ENCODE measurements around the gene SLC25A27.
"Not testable (repeated sequence)": the region's sequence is repeated elsewhere in the genome, so short reads cannot be mapped to it uniquely, and the experiment has no call there.

Gene SLC25A27

GRCh38 chr6:46652603-46653438, at the start of gene SLC25A27, which contains the start of gene CYP39A1:
Gene SLC25A27, plus strand, starts transcription at chr6:46652975. Its CDS starts 218 bp downstream, at chr6:46653193.
Gene CYP39A1, minus strand, starts transcription at chr6:46652818. Its CDS starts 236 bp downstream, at chr6:46652582.
- peak; percentile 93 for DNase-seq

DNA sequence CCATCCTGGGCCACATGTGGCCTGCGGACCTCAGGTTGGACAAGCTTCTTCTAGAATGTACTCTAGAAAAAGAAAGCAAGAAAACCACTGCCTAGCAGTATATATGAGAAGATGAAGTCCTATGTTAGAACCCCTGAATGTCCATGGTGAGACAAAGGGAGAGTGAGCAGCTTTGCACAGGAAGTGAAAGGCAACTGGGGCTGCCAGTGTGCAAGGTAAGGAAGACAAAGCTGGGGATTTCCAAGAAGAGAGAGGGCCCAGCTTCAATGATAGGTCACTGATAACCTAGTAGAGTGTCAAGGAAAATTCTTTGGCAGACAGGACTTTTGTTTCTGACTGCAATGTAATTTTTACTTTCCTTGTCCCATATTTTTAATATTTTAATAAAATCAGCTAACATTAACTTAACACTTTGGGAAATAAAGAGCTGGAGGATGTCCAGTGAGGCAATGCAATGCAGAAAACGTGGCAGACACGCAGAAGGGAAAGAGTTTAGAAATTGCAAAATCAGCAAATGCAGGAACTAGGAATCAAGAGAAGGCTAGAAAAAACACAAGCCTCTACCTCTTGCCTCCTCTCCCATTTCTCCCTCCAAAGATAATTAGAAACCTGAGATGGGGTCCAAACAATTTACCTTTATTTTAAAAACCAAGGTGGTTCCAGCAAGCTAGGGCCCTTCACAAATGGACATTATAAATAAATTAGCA, 47.5 kb upstream of the SLC25A27 start:
- no peak for DNase-seq

GRCh38 chr6:46606338-46606737, 46.4 kb upstream of the SLC25A27 start:
- DNase-seq: peak; percentile 53

- no peak for DNase-seq
Observed at GRCh38 chr6:46610862-46611553, 41.8 kb upstream of the SLC25A27 start.

- DNase-seq: no peak
Observed at GRCh38 chr6:46612645-46613044, 40.1 kb upstream of the SLC25A27 start.

DNA sequence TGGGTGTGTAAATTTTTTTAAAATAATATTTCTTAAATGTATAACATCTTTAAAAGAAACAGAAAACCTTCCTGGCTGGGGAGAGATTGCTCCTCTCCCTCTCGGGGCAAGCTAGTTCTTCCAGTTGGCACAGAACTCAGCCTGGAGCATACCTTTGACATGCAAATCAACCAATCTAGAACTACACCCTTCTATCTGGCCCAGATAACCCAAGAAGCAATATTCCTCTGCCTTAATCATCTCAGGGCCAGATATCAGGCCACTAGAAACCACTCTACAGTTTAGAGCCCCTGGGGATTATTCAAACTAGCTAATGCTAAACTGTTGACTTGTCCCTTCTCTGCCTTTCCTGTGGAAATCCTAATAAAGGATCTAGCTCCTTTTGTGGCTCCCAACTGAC, 34.0 kb upstream of the SLC25A27 start:
- no peak for DNase-seq

DNA sequence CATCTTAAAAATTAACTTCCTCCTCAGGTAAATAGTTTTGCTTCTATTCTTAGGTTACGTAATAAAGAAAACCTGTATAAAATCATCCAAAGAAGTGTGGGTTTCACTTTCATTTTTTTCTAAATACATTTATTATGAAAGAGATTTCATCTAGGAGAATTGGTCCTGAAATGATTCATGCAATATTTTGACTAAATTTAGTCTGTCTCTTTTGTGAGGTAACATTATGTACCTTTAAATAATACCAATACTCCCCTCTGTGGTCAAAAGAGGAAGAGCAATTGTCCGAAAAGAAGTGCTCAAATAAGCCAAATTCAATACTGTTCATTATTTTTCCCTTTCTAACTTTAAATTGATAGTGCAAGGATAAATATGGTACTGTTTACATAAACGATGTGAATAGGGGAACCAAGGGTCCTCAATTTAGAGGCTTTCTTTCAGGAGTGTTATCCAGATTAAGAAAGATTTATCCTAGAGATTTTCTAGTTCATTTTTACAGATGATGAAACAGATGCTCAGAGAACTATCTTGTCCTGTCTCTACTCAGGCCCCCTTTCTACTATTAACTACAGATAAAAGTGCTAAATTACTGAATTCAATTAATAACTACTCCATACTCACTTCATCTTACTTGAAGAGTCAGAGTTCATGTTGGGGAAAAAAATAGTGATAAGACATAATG, 26.4 kb upstream of the SLC25A27 start:
- peak; percentile 48 for DNase-seq

DNA sequence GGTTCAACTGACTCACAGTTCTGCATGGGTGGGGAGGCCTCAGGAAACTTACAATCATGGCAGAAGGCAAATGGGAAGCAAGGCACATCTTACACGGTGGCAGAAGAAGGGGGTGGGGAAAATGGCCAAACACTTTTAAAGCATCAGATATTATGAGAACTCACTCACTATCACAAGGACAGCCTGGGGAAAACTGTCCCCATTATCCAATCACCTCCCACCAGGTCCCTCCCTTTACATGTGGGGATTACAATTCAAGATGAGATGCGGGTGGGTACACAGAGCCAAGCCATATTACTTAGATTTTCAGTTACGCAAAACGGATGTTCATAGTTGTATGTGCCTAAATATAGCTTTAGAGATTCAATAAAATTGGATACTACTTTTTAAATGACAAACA, 25.8 kb upstream of the SLC25A27 start:
- no peak for DNase-seq

GRCh38 chr6:46628498-46628897, 24.3 kb upstream of the SLC25A27 start:
- no peak for DNase-seq

DNA sequence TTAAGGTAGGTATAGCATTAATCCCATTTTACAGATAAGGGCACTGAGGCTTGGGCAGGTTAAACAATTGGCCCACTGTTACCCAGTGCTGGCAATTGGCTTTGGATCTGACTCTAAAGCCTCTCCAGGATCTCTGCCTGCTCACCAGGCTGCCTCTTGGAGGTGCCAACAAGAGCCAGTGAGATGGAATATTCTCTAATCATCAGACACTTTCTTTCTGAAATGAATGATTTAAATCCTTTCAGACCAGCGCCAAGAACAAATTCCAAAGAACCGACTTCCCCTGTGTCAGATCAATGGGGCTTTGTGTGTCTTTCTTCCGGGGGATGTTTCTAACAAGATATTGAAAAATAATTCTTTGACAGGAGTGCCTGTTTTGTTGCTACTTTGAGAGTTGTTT, 23.8 kb upstream of the SLC25A27 start:
- DNase-seq: no peak

GRCh38 chr6:46629691-46630090, 23.1 kb upstream of the SLC25A27 start:
- no peak for DNase-seq

DNA sequence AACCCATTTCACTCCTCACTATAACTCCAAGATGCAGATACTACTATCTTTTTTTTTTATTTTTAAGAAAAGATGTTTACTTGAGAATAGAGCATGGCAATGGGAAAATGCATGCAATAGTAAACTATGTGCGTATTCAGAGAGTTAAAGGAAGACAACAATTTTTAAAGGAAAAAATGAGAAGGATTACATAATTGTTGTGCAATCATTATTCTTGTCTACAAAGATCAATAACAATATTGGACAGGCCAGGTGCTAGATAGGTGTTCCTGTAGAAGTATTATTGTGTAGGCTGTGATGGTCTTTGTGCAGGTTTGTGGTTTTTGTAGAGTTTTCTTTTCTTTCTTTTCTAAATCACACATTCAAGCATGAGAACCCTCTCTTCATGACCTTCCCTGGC, 20.7 kb upstream of the SLC25A27 start:
- no peak for DNase-seq

- DNase-seq: no peak
Observed at GRCh38 chr6:46635462-46635861, 17.3 kb upstream of the SLC25A27 start.

- no peak for DNase-seq
Observed at GRCh38 chr6:46637145-46637544, 15.6 kb upstream of the SLC25A27 start.

DNA sequence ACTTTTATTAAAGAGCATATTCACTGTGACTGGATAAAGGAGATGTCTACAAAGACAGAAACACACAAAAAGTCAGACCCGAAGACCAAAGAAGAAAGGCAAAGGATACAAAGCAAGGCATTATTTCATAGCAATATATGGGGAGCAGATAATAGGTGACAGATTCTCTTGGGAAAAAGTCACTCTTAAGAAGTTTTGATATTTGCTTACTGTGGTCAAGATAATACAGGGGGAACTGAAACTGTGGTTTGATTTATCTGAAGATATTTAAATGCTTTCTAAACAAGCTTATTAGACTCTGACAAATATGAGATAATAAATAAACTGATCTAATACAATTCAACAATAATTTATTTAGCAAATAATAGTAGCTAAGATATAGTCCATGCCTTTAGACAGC, 14.8 kb upstream of the SLC25A27 start:
- no peak for DNase-seq

GRCh38 chr6:46638650-46639049, 14.1 kb upstream of the SLC25A27 start:
- DNase-seq: no peak

- no peak for DNase-seq
Observed at GRCh38 chr6:46642928-46643751, 9.6 kb upstream of the SLC25A27 start.

GRCh38 chr6:46645265-46645664, 7.5 kb upstream of the SLC25A27 start:
- DNase-seq: no peak

- DNase-seq: not testable (repeated sequence)
Observed at GRCh38 chr6:46648108-46648507, 4.7 kb upstream of the SLC25A27 start.

GRCh38 chr6:46648869-46649492, 3.8 kb upstream of the SLC25A27 start:
- no peak for DNase-seq

DNA sequence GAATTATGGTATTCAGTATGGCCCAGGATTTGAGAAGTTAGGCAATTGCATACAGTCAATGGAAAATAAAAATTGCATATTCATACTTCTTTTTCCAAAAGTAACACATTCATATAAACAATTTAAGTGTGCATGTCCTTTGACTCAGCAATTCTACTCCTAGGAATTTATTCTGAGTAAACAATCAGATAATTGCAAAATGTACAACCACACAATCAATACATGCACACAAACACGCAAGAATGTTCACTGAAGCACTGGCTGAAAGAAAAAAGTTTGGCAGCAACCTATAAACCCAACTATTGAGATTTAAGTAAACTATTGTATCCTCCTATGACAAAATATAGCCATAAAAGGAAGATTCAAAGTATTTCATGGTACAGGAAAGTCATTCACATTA, 1.8 kb upstream of the SLC25A27 start:
- no peak for DNase-seq

DNA sequence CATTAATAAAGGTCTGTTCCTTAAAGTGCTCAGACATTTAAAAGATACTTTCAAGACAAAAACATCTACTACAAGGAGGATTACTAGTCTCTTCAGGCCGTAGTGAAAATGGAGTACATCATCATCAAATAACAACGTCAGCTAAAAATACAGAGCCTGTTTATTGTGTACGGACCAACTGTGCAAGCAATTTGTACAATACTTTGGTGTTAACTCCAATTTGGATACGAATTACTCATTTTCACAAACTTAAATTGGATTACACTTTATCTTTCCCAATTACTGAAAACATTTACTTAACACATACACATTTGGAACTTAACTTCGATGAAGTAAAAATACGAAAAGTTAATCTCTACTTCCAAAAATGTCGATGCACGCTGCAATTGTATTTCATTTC, 959 bp upstream of the SLC25A27 start:
- DNase-seq: no peak
